Measurements from ENCODE around the gene TGFBR3L. TPM values are rescaled to one million over a fixed set of nuclear protein-coding genes. Genes with fewer than 3 reads are reported as not detected.

Gene TGFBR3L
- total and polyA plus RNA-seq, 9 donors = 0.18 to 6.9 (median 1.0) TPM; not detected in 6

GRCh38 chr19:7870571-7871436 is 43.8 kb upstream of the TGFBR3L start:
- Histone ChIP-seq H3K9me3 (no peaks in the 10 kb centered on the region), H3K27me3 (no peaks in the 10 kb centered on the region), H3K4me1 (ENCODE audit: insufficient read depth) (peaks cover 9% of the 10 kb centered on the region), H3K36me3 (no peaks in the 10 kb centered on the region), H3K27ac (no peak overlapping the region), H3K4me3 (no peak overlapping the region)
- peak; percentile 66 to 90 (median 84) for DNase-seq
- WGBS, 3 donors = 41 to 45% (median 41%) methylated on average over 11 of the region's 11 CpGs
- TF ChIP-seq POLR2A (IDR thresholded peaks at IDR 0.05) (no peak), CTCF (IDR thresholded peaks at IDR 0.05) (no peak), EP300 (IDR thresholded peaks at IDR 0.05) (no peak)
- intact Hi-C loops (cut with DNase I) = no loop called here

- TF ChIP-seq CTCF (IDR thresholded peaks at IDR 0.05) (no peak), POLR2A (IDR thresholded peaks at IDR 0.05) (no peak), EP300 (IDR thresholded peaks at IDR 0.05) (no peak)
- no peaks in the 10 kb centered on the region for H3K9me3 ChIP-seq
- H3K36me3 ChIP-seq = no peaks in the 10 kb centered on the region
- no peaks in the 10 kb centered on the region for H3K27me3 ChIP-seq
- H3K4me3 ChIP-seq = peak overlapping the region; percentile 9
- peaks cover 9% of the 10 kb centered on the region for H3K4me1 ChIP-seq (ENCODE audit: insufficient read depth)
- no peak overlapping the region for H3K27ac ChIP-seq
- peak; percentile 89 to 94 (median 92) for DNase-seq
- whole genome bisulfite sequencing, 3 donors = 3 to 4% (median 3%) methylated on average over 33 of the region's 33 CpGs
- intact Hi-C loops (cut with DNase I) = no loop called here
Measured at GRCh38 chr19:7871437-7872305, 43.0 kb upstream of the TGFBR3L start.

GRCh38 chr19:7872306-7873204 is 42.1 kb upstream of the TGFBR3L start:
- no peak overlapping the region for H3K4me3 ChIP-seq
- peak in 2 of 5 donors; percentile 55 to 60 for DNase-seq
- WGBS, 3 donors = 46 to 63% (median 55%) methylated on average over 44 to 47 of the region's 47 CpGs
- no peaks in the 10 kb centered on the region for H3K27me3 ChIP-seq
- intact Hi-C loops (cut with DNase I) = no loop called here
- no peaks in the 10 kb centered on the region for H3K9me3 ChIP-seq
- no peak overlapping the region for H3K27ac ChIP-seq
- TF ChIP-seq EP300 (IDR thresholded peaks at IDR 0.05) (no peak), CTCF (IDR thresholded peaks at IDR 0.05) (no peak), POLR2A (IDR thresholded peaks at IDR 0.05) (no peak)
- peaks cover 9% of the 10 kb centered on the region for H3K4me1 ChIP-seq (ENCODE audit: insufficient read depth)
- no peaks in the 10 kb centered on the region for H3K36me3 ChIP-seq

Data from ovary (tissue), 9 donors.